Hematopoietic multipotent progenitor cell treated with erythropoietin and hydrocortisone succinate and interleukin-3 and kit ligand, for 15 days (in vitro differentiated cells): ENCODE measurements around the gene NDUFA1.
"Not testable (repeated sequence)": the region's sequence is repeated elsewhere in the genome, so short reads cannot be mapped to it uniquely, and the experiment has no call there.

Experiments
- DNase-seq: peaks from one replicate; pipeline ENCODE4 v3.0.0-alpha.2; 2015; ENCODE audit warnings: low spot score

Gene NDUFA1

GRCh38 chrX:119900976-119901375 is 29.3 kb downstream of the NDUFA1 start:
- no peak for DNase-seq

GRCh38 chrX:119916310-119916709 is 44.7 kb downstream of the NDUFA1 start:
- no peak for DNase-seq

- DNase-seq: no peak
These were observed 46.2 kb downstream of the NDUFA1 start for GRCh38 chrX:119917877-119918276.

- DNase-seq: no peak
These were observed 48.4 kb downstream of the NDUFA1 start for GRCh38 chrX:119919835-119920585.

DNA sequence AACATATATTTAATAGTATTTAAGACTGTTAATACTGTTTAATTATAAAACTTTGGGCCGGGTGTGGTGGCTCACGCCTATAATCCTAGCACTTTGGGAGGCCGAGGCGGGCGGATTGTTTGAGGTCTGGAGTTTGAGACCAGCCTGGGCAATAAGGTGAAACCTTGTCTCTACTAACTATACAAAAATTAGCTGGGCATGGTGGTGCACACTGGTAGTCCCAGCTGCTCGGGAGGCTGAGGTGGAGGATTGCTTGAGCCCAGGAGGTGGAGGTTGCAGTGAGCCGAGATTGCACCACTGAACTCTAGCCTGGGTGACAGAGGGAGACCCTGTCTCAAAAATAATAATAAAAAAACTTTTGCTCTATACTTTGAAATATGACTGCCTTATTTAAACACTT is 50.8 kb downstream of the NDUFA1 start:
- DNase-seq: not testable (repeated sequence)
